WTC11 (cell line): Measurements from ENCODE around the gene ATF1.
"Not testable (repeated sequence)": the region's sequence is repeated elsewhere in the genome, so short reads cannot be mapped to it uniquely, and the experiment has no call there.

Source experiments
- CTCF ChIP-seq: fragments of 200-600 bp; IDR thresholded peaks from 2 replicates; pipeline ENCODE4 v1.8.0; 2022; ENCODE audit warnings: antibody characterized with exemption
- E2F1 ChIP-seq: sonication (generic); formaldehyde crosslinking; IDR thresholded peaks from 2 replicates; pipeline ENCODE4 v1.8.0; 2022; ENCODE audit warnings: mild to moderate bottlenecking, missing genetic modification reagents
- E2F5 ChIP-seq: sonication (generic); formaldehyde crosslinking; IDR thresholded peaks from 2 replicates; pipeline ENCODE4 v1.8.1; 2022; ENCODE audit warnings: mild to moderate bottlenecking, moderate library complexity, missing genetic modification reagents
- ESRRA ChIP-seq: sonication (generic); formaldehyde crosslinking; IDR thresholded peaks from 2 replicates; pipeline ENCODE4 v1.8.1; 2022; ENCODE audit warnings: mild to moderate bottlenecking, missing genetic modification reagents, borderline replicate concordance
- FOXK1 ChIP-seq: sonication (generic); formaldehyde crosslinking; IDR thresholded peaks from 2 replicates; pipeline ENCODE4 v1.8.0; 2022; ENCODE audit warnings: mild to moderate bottlenecking, moderate library complexity, missing genetic modification reagents
- JUN ChIP-seq: sonication (generic); formaldehyde crosslinking; IDR thresholded peaks from 2 replicates; pipeline ENCODE4 v1.8.0; 2023; ENCODE audit warnings: mild to moderate bottlenecking, missing genetic modification reagents
- MAX ChIP-seq: sonication (generic); formaldehyde crosslinking; IDR thresholded peaks from 2 replicates; pipeline ENCODE4 v1.8.0; 2022; ENCODE audit warnings: mild to moderate bottlenecking, missing genetic modification reagents
- NFYB ChIP-seq: sonication (generic); formaldehyde crosslinking; conservative IDR thresholded peaks from 2 replicates; pipeline ENCODE4 v1.8.0; 2022; ENCODE audit warnings: low read depth, missing genetic modification reagents
- NR3C1 ChIP-seq: sonication (generic); formaldehyde crosslinking; conservative IDR thresholded peaks from 2 replicates; pipeline ENCODE4 v1.8.1; 2023; ENCODE audit warnings: low read depth, mild to moderate bottlenecking, missing genetic modification reagents
- TEAD4 ChIP-seq: sonication (generic); formaldehyde crosslinking; IDR thresholded peaks from 2 replicates; pipeline ENCODE4 v1.8.0; 2022; ENCODE audit warnings: mild to moderate bottlenecking, missing genetic modification reagents
- ZBTB43 ChIP-seq: sonication (generic); formaldehyde crosslinking; IDR thresholded peaks from 2 replicates; pipeline ENCODE4 v1.8.1; 2023; ENCODE audit warnings: mild to moderate bottlenecking, missing genetic modification reagents
- ZNF416 ChIP-seq: fragments of 250-450 bp; sonication (Bioruptor Pico); IDR thresholded peaks from 2 replicates; pipeline ENCODE4 v1.9.0; 2021; ENCODE audit warnings: mild to moderate bottlenecking, inconsistent platforms

- not testable (repeated sequence) for TF ChIP-seq CTCF; E2F5 (CRISPR knock-in tag); ZBTB43 (CRISPR knock-in tag); MAX; E2F1 (CRISPR knock-in tag); TEAD4 (CRISPR knock-in tag); NR3C1 (CRISPR knock-in tag); ESRRA; NFYB; FOXK1 (CRISPR knock-in tag); JUN (CRISPR knock-in tag); ZNF416 (CRISPR knock-in tag)
Measured at GRCh38 chr12:50809131-50809530, 45.2 kb downstream of the ATF1 start.
